Activated CD8-positive, alpha-beta T cell treated with anti-CD3 and anti-CD28 coated beads for 36 hours (primary cell): Measurements from ENCODE around the gene ESYT1. TPM values are rescaled to one million over a fixed set of nuclear protein-coding genes. Genes with fewer than 3 reads are reported as not detected.

ENCODE experiments used
- ATAC-seq: fragments of 200-7000 bp; cut with Tn5 transposase; one replicate; pipeline ENCODE4 v1.10.0; 2021; ENCODE audit warnings: mild to moderate bottlenecking, moderate library complexity
- CTCF ChIA-PET: fragments of 350-600 bp; sonication (Branson Sonifier 250); formaldehyde crosslinking; loops from one replicate; lab custom pipeline; 2021; ENCODE audit warnings: antibody characterized with exemption; lab: Charles Lee
- POLR2A ChIA-PET: fragments of 350-600 bp; sonication (Branson Sonifier 250); formaldehyde crosslinking; loops from one replicate; lab custom pipeline; 2021; ENCODE audit warnings: antibody characterized with exemption; lab: Charles Lee
- DNase-seq: peaks from one replicate; pipeline ENCODE4 v3.0.0-alpha.2; 2020
- H3K27ac Mint-ChIP-seq: one replicate; pipeline ENCODE4 v1.8.0; 2021; ENCODE audit warnings: mild to moderate bottlenecking, mixed read lengths
- H3K27me3 Mint-ChIP-seq: one replicate; pipeline ENCODE4 v1.8.0; 2021; ENCODE audit warnings: mixed read lengths
- H3K36me3 Mint-ChIP-seq: one replicate; pipeline ENCODE4 v1.8.0; 2021; ENCODE audit warnings: low read depth, mixed read lengths
- H3K4me1 Mint-ChIP-seq: one replicate; pipeline ENCODE4 v1.8.0; 2021; ENCODE audit warnings: low read depth, mixed read lengths
- H3K4me3 Mint-ChIP-seq: one replicate; pipeline ENCODE4 v1.8.0; 2021; ENCODE audit warnings: mild to moderate bottlenecking, moderate library complexity, mixed read lengths
- H3K9me3 Mint-ChIP-seq: one replicate; pipeline ENCODE4 v1.8.0; 2021; ENCODE audit warnings: mixed read lengths
- CTCF ChIP-seq: fragments of 200-600 bp; IDR thresholded peaks from one replicate; pipeline ENCODE4 v1.8.0; 2022; ENCODE audit warnings: antibody characterized with exemption, mild to moderate bottlenecking
- intact Hi-C: fragments of 100-400 bp; cut with micrococcal nuclease; formaldehyde crosslinking; loops from one replicate; pipeline ENCODE4 v1.10.0; 2022
- total RNA-seq, 2 experiments: library from RNA; stranded (reverse); gene quantifications; one replicate each; pipeline ENCODE4 v1.2.3, GENCODE V29; 2021

Gene ESYT1
- total RNA-seq, 2 experiments from 2014 or later, result 154 to 160 TPM

- DNase-seq (no peak), ATAC-seq (peak; percentile 15)
- POLR2A ChIA-PET, result interaction anchor here (0.6 to 2.6 kb wide), 12 partner anchors 9 to 196 kb away, joined by 3 to 12 read pairs (median 4); partner anchors contain the start of genes ESYT1, MYL6, MYL6B and PAN2
- Mint-ChIP-seq H3K36me3 (peaks cover 81% of the 10 kb centered on the region), H3K4me3 (no peak overlapping the region), H3K27me3 (no peaks in the 10 kb centered on the region), H3K9me3 (no peaks in the 10 kb centered on the region), H3K27ac (peak overlapping the region; percentile 71), H3K4me1 (peaks cover 59% of the 10 kb centered on the region)
- no peak for TF ChIP-seq CTCF
- intact Hi-C loops, result no loop called here
- CTCF ChIA-PET, result interaction anchor here (0.7 to 4.1 kb wide), 7 partner anchors 11 to 326 kb away, joined by 3 to 20 read pairs (median 4); partner anchors contain the start of genes ESYT1 and MYL6B
Observed at GRCh38 chr12:56137853-56138571, 9.9 kb downstream of the ESYT1 start.

- peaks cover 74% of the 10 kb centered on the region for H3K36me3 Mint-ChIP-seq
- no peak for DNase-seq
- H3K4me1 Mint-ChIP-seq, result peaks cover 48% of the 10 kb centered on the region
- no peak for TF ChIP-seq CTCF
- CTCF ChIA-PET, result interaction anchor here (0.8 to 3.3 kb wide), 7 partner anchors 10 to 103 kb away, joined by 3 to 11 read pairs (median 3); partner anchors contain the start of genes ESYT1, MYL6B and ZC3H10
- H3K4me3 Mint-ChIP-seq, result no peak overlapping the region
- no peaks in the 10 kb centered on the region for H3K9me3 Mint-ChIP-seq
- no peak for ATAC-seq
- H3K27me3 Mint-ChIP-seq, result no peaks in the 10 kb centered on the region
- intact Hi-C loops, result no loop called here
- H3K27ac Mint-ChIP-seq, result peak overlapping the region; percentile 83
- POLR2A ChIA-PET, result interaction anchor here (0.9 to 3.3 kb wide), 4 partner anchors 9 to 13 kb away, joined by 3 to 23 read pairs (median 6); partner anchors contain the start of genes ESYT1 and MYL6B
Observed at GRCh38 chr12:56141946-56142784, 14.1 kb downstream of the ESYT1 start.

- DNase-seq (no peak), ATAC-seq (peak; percentile 61)
- Mint-ChIP-seq H3K36me3 (peaks cover 64% of the 10 kb centered on the region), H3K27me3 (no peaks in the 10 kb centered on the region), H3K4me1 (peaks cover 38% of the 10 kb centered on the region), H3K4me3 (no peak overlapping the region), H3K9me3 (no peaks in the 10 kb centered on the region), H3K27ac (peak overlapping the region; percentile 83)
- intact Hi-C loops, result no loop called here
- TF ChIP-seq CTCF, result no peak
- ChIA-PET POLR2A (interaction anchor here (0.7 to 3.3 kb wide), 6 partner anchors 9 to 56 kb away, joined by 3 to 23 read pairs (median 5); partner anchors contain the start of genes ESYT1, MYL6B and ZC3H10), CTCF (interaction anchor here (0.8 to 3.3 kb wide), 5 partner anchors 9 to 101 kb away, joined by 3 to 11 read pairs (median 3); partner anchors contain the start of genes MYL6B and SMARCC2)
Observed at GRCh38 chr12:56143217-56143616, 15.2 kb downstream of the ESYT1 start.

GRCh38 chr12:56143870-56144269 lies 15.8 kb downstream of the ESYT1 start:
- peak overlapping the region; percentile 83 for H3K27ac Mint-ChIP-seq
- ChIA-PET POLR2A (interaction anchor here (0.7 to 3.3 kb wide), 12 partner anchors 8 to 64 kb away, joined by 3 to 23 read pairs (median 4); partner anchors contain the start of genes ERBB3, ESYT1, MYL6B and ZC3H10), CTCF (interaction anchor here (0.8 to 1.8 kb wide), 4 partner anchors 15 to 45 kb away, joined by 3 to 7 read pairs (median 5); partner anchors contain the start of genes ESYT1 and SMARCC2)
- no peak overlapping the region for H3K4me3 Mint-ChIP-seq
- no peak for TF ChIP-seq CTCF
- H3K36me3 Mint-ChIP-seq, result peaks cover 57% of the 10 kb centered on the region
- H3K9me3 Mint-ChIP-seq, result no peaks in the 10 kb centered on the region
- ATAC-seq (no peak), DNase-seq (no peak)
- peaks cover 32% of the 10 kb centered on the region for H3K4me1 Mint-ChIP-seq
- intact Hi-C loops, result no loop called here
- no peaks in the 10 kb centered on the region for H3K27me3 Mint-ChIP-seq
